Stimulated activated CD8-positive, alpha-beta memory T cell treated with anti-CD3 and anti-CD28 coated beads, Interleukin-12 subunit alpha, Interleukin-12 subunit beta, amount 100 ng/mL, for 1 hour (primary cell): Measurements from ENCODE around the gene CHCT1.
"Not testable (repeated sequence)": the region's sequence is repeated elsewhere in the genome, so short reads cannot be mapped to it uniquely, and the experiment has no call there.

Experiments
- DNase-seq: peaks from one replicate; pipeline ENCODE4 v3.0.0-alpha.2; 2020; ENCODE audit warnings: low read depth

Gene CHCT1

GRCh38 chr17:60398227-60398959, 23.9 kb upstream of the CHCT1 start:
- DNase-seq, result no peak

GRCh38 chr17:60401819-60402218, 20.5 kb upstream of the CHCT1 start:
- DNase-seq, result no peak

GRCh38 chr17:60403523-60403810, 18.8 kb upstream of the CHCT1 start:
- DNase-seq, result no peak

GRCh38 chr17:60403962-60404361, 18.3 kb upstream of the CHCT1 start:
- no peak for DNase-seq

GRCh38 chr17:60406887-60407286, 15.4 kb upstream of the CHCT1 start:
- DNase-seq, result no peak

GRCh38 chr17:60410001-60410400, 12.3 kb upstream of the CHCT1 start:
- no peak for DNase-seq

GRCh38 chr17:60412701-60413100, 9.6 kb upstream of the CHCT1 start:
- DNase-seq, result no peak

- no peak for DNase-seq
These were observed 7.1 kb upstream of the CHCT1 start for GRCh38 chr17:60415146-60415545.

- no peak for DNase-seq
These were observed 5.8 kb upstream of the CHCT1 start for GRCh38 chr17:60416368-60416925.

- not testable (repeated sequence) for DNase-seq
These were observed 3.3 kb upstream of the CHCT1 start for GRCh38 chr17:60419003-60419402.

- DNase-seq, result not testable (repeated sequence)
These were observed 2.4 kb upstream of the CHCT1 start for GRCh38 chr17:60419875-60420274.

GRCh38 chr17:60421273-60422161, 772 bp upstream of the CHCT1 start:
- peak; percentile 42 for DNase-seq

GRCh38 chr17:60423865-60424264, 1.6 kb downstream of the CHCT1 start:
- no peak for DNase-seq

GRCh38 chr17:60425626-60426025, 3.3 kb downstream of the CHCT1 start:
- no peak for DNase-seq

GRCh38 chr17:60426596-60426995, 4.3 kb downstream of the CHCT1 start:
- DNase-seq, result no peak

GRCh38 chr17:60428491-60428890, 6.2 kb downstream of the CHCT1 start:
- DNase-seq, result not testable (repeated sequence)

- DNase-seq, result not testable (repeated sequence)
These were observed 8.3 kb downstream of the CHCT1 start for GRCh38 chr17:60430561-60430960.

- DNase-seq, result not testable (repeated sequence)
These were observed 11.0 kb downstream of the CHCT1 start for GRCh38 chr17:60433021-60433997.

GRCh38 chr17:60435244-60436167, 13.2 kb downstream of the CHCT1 start:
- peak; percentile 16 for DNase-seq

- DNase-seq, result no peak
These were observed 14.4 kb downstream of the CHCT1 start for GRCh38 chr17:60436676-60437075.

- no peak for DNase-seq
These were observed 17.2 kb downstream of the CHCT1 start for GRCh38 chr17:60439501-60439900.
